WI38 (cell line): Measurements from ENCODE around the gene HS3ST2.
"Not testable (repeated sequence)": the region's sequence is repeated elsewhere in the genome, so short reads cannot be mapped to it uniquely, and the experiment has no call there.

Source experiments
- H3K4me3 ChIP-seq: 2 replicates; pipeline ENCODE4 v1.5.1; 2011; ENCODE audit warnings: low read depth, mild to moderate bottlenecking, control low read depth, low read length
- CTCF ChIP-seq: IDR thresholded peaks from 2 replicates; pipeline ENCODE4 v1.5.1; 2012; ENCODE audit warnings: low read depth, mild to moderate bottlenecking, control low read depth, low read length

The HS3ST2 gene

GRCh38 chr16:22813223-22813947 lies 577 bp upstream of the HS3ST2 start:
- H3K4me3 ChIP-seq = no peak overlapping the region

GRCh38 chr16:22814711-22815105 lies 746 bp downstream of the HS3ST2 start:
- TF ChIP-seq CTCF = no peak

More at GRCh38 chr16:22813223-22813947, 577 bp upstream of the HS3ST2 start:
- TF ChIP-seq CTCF = 0 out of 2 replicates have a peak, but pooled peaks have one; percentile 12

GRCh38 chr16:22815863-22816262 lies 1.9 kb downstream of the HS3ST2 start:
- no peak for TF ChIP-seq CTCF
- no peak overlapping the region for H3K4me3 ChIP-seq

More at GRCh38 chr16:22814711-22815105, 746 bp downstream of the HS3ST2 start:
- no peak overlapping the region for H3K4me3 ChIP-seq

GRCh38 chr16:22816475-22816874 lies 2.5 kb downstream of the HS3ST2 start:
- TF ChIP-seq CTCF = no peak
- H3K4me3 ChIP-seq = no peak overlapping the region

GRCh38 chr16:22818736-22819135 lies 4.8 kb downstream of the HS3ST2 start:
- H3K4me3 ChIP-seq = not testable (repeated sequence)

GRCh38 chr16:22838681-22839080 lies 24.7 kb downstream of the HS3ST2 start:
- no peak overlapping the region for H3K4me3 ChIP-seq
- no peak for TF ChIP-seq CTCF

GRCh38 chr16:22842031-22842430 lies 28.1 kb downstream of the HS3ST2 start:
- H3K4me3 ChIP-seq = not testable (repeated sequence)

- no peak overlapping the region for H3K4me3 ChIP-seq
- no peak for TF ChIP-seq CTCF
Observed at GRCh38 chr16:22843122-22843521, 29.2 kb downstream of the HS3ST2 start.
